Testis (tissue), 3 donors: ENCODE data around the gene THSD4. TPM values are rescaled to one million over a fixed set of nuclear protein-coding genes. Genes with fewer than 3 reads are reported as not detected.
"Not testable (repeated sequence)": the region's sequence is repeated elsewhere in the genome, so short reads cannot be mapped to it uniquely, and the experiment has no call there.

ENCODE experiments used
- DNase-seq: peaks from one replicate; pipeline ENCODE4 v3.0.0-alpha.2; 2019
- H3K27ac ChIP-seq, 2 donors: fragments of 200-600 bp; sonication (generic); one replicate each; pipeline ENCODE4 v1.5.1; 2019
- H3K27me3 ChIP-seq: fragments of 200-600 bp; sonication (generic); one replicate; pipeline ENCODE4 v1.5.1; 2019
- H3K36me3 ChIP-seq: fragments of 200-600 bp; sonication (generic); one replicate; pipeline ENCODE4 v1.5.1; 2017; ENCODE audit warnings: low read depth; ENCODE audit errors: missing control alignments
- H3K4me1 ChIP-seq: fragments of 200-600 bp; sonication (generic); one replicate; pipeline ENCODE4 v1.5.1; 2019
- H3K4me3 ChIP-seq, 2 donors: fragments of 200-600 bp; sonication (generic); one replicate each; pipeline ENCODE4 v1.5.1; 2017 to 2019
- H3K9me3 ChIP-seq: fragments of 200-600 bp; sonication (generic); one replicate; pipeline ENCODE4 v1.5.1; 2017
- CTCF ChIP-seq, 3 experiments: fragments of 450-650 bp in 2 of 3; fragments of 200-600 bp in 1 of 3; sonication (generic) in 1 of 3; IDR thresholded peaks; one replicate each; pipeline ENCODE4 v1.5.1; 2016 to 2019; ENCODE audit warnings: antibody characterized with exemption in 3 of 3, mild to moderate bottlenecking in 2 of 3, moderate library complexity in 1 of 3
- POLR2A ChIP-seq: fragments of 450-650 bp; IDR thresholded peaks from one replicate; pipeline ENCODE4 v1.6.1; 2017; ENCODE audit warnings: antibody characterized with exemption, mild to moderate bottlenecking, moderate library complexity
- WGBS, 2 donors: methylation state at CpG; one replicate each; pipeline ENCODE4 v1.1.5; 2018; 5-methylcytosine and 5-hydroxymethylcytosine counted together
- intact Hi-C: fragments of 100-400 bp; cut with DNase I; formaldehyde crosslinking; loops from one replicate; pipeline ENCODE4 v1.15.1; 2023; ENCODE audit warnings: low total_unique reads
- polyA plus RNA-seq: library from polyadenylated mRNA; stranded (reverse); fragments of 350-450 nt; fragmentation: Illumina TruSeq; extraction: RNeasy Lipid Tissue Mini Kit (QIAGEN cat#74804); gene quantifications from one replicate; pipeline ENCODE4 v1.2.3, GENCODE V29; 2014; ENCODE audit warnings: low read depth, low replicate concordance; ENCODE audit not compliant: insufficient read depth
- total RNA-seq, 2 donors: library from RNA; depleted of rRNA; stranded (reverse); fragments of >200 nt; gene quantifications; one replicate each; pipeline ENCODE4 v1.2.3, GENCODE V29; 2016

Gene THSD4
- total and polyA plus RNA-seq, 3 donors from 2014 or later, result 14.3 to 21.5 (median 18.2) TPM

GRCh38 chr15:71397377-71397776 lies 282.1 kb downstream of the THSD4 start:
- no peak for DNase-seq
- no peak overlapping the region for H3K27ac ChIP-seq
- no peaks in the 10 kb centered on the region for H3K4me1 ChIP-seq
- TF ChIP-seq CTCF (IDR thresholded peaks at IDR 0.05), result no peak
- TF ChIP-seq POLR2A, result no peak
- H3K4me3 ChIP-seq, result no peak overlapping the region
- H3K9me3 ChIP-seq, result no peaks in the 10 kb centered on the region
- intact Hi-C loops, result no loop called here
- H3K36me3 ChIP-seq, result no peaks in the 10 kb centered on the region
- H3K27me3 ChIP-seq, result no peaks in the 10 kb centered on the region
- 56 to 61% methylated on average over 2 of the region's 2 CpGs for WGBS, 2 donors

- Histone ChIP-seq H3K9me3 (no peaks in the 10 kb centered on the region), H3K36me3 (no peaks in the 10 kb centered on the region), H3K4me1 (no peaks in the 10 kb centered on the region), H3K27ac (no peak overlapping the region), H3K4me3 (no peak overlapping the region), H3K27me3 (no peaks in the 10 kb centered on the region)
- TF ChIP-seq CTCF (IDR thresholded peaks at IDR 0.05), result no peak
- no peak for TF ChIP-seq POLR2A
- 41 to 47% methylated on average over 3 of the region's 3 CpGs for WGBS, 2 donors
- intact Hi-C loops, result no loop called here
- DNase-seq, result no peak
These were observed 285.0 kb downstream of the THSD4 start for GRCh38 chr15:71400294-71400693.

GRCh38 chr15:71401728-71402127 lies 286.5 kb downstream of the THSD4 start:
- WGBS, 2 donors, result 93 to 97% methylated on average over 3 of the region's 3 CpGs
- H3K27me3 ChIP-seq, DNase-seq, H3K27ac ChIP-seq, H3K9me3 ChIP-seq, H3K36me3 ChIP-seq, intact Hi-C loops, H3K4me1 ChIP-seq, H3K4me3 ChIP-seq: not testable (repeated sequence)

- H3K9me3 ChIP-seq, result no peaks in the 10 kb centered on the region
- no peaks in the 10 kb centered on the region for H3K36me3 ChIP-seq
- no peak for DNase-seq
- no peak overlapping the region for H3K27ac ChIP-seq
- no peak overlapping the region for H3K4me3 ChIP-seq
- H3K4me1 ChIP-seq, result peaks cover 7% of the 10 kb centered on the region
- H3K27me3 ChIP-seq, result no peaks in the 10 kb centered on the region
- WGBS, 2 donors, result 28 to 35% methylated on average over 1 of the region's 1 CpG
- intact Hi-C loops, result no loop called here
- no peak for TF ChIP-seq POLR2A
- TF ChIP-seq CTCF (IDR thresholded peaks at IDR 0.05), result no peak
These were observed 294.3 kb downstream of the THSD4 start for GRCh38 chr15:71409541-71409940.

- no peak overlapping the region for H3K27ac ChIP-seq
- TF ChIP-seq POLR2A, result no peak
- TF ChIP-seq CTCF (IDR thresholded peaks at IDR 0.05), result no peak
These were observed 295.1 kb downstream of the THSD4 start for GRCh38 chr15:71410347-71410746.

More at GRCh38 chr15:71410347-71410746, 295.1 kb downstream of the THSD4 start:
- Histone ChIP-seq H3K9me3 (no peaks in the 10 kb centered on the region), H3K27me3 (no peaks in the 10 kb centered on the region), H3K4me1 (peaks cover 7% of the 10 kb centered on the region), H3K4me3 (no peak overlapping the region), H3K36me3 (no peaks in the 10 kb centered on the region)
- no peak for DNase-seq
- 86 to 92% methylated on average over 6 of the region's 6 CpGs for whole genome bisulfite sequencing, 2 donors
- intact Hi-C loops, result no loop called here
